GM18951 (cell line): ENCODE results near the gene GPR87.

Experiments
- POLR2A ChIP-seq: IDR thresholded peaks from 4 replicates; pipeline ENCODE4 v1.6.1; 2011; ENCODE audit warnings: mild to moderate bottlenecking; ENCODE audit not compliant: insufficient read length, insufficient read depth; ENCODE audit errors: extremely low read depth
- in situ Hi-C: fragments of 300-500 bp; cut with MboI; formaldehyde crosslinking; loops from one replicate; pipeline ENCODE4 v1.12.0; 2022; ENCODE audit warnings: low sequenced_read_pairs, mixed read lengths, inconsistent platforms; ENCODE audit not compliant: unreplicated experiment

GPR87 gene

DNA sequence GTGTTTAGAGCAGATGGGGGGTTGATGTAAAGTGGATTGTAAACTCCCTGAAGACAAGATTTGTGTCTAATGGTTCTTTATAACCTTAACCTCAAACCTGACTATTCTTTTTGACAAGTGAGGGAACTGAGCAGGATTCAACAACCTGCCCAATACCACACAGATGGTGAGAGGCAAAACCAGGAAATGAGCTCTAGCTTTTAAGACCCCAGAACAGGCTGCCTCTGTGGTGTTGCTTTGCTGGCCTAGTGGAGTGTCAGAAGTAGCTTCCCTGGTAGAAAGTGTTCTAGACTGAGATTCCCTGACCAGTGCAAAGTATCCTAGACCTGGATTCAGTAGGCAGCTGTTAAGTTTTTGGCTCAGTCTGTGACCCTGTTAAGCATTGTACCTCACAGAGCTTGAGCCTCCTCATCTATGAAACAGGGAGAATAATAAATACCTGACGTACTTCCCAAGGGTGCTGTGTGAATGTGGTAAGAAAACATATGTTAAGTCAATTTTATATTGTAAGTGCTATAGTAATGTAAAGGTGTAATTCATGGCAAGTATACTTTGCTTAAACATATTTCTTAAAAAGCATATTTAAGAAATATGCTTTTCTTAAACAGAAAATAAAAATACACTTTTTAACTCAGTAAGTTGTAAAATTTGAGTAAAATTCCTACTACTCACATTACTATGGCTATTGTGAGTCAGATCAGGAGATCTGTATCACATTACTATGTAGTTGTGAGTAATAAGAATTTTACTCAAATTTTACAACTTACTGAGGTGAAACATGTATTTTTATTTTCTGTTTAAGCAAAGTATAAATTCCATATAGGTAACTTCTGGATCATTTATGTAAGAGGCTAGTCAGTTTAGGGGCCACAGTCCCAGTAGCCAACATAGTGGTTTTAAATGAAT is 8.8 kb downstream of the GPR87 start:
- in situ Hi-C loops = no loop called here
- TF ChIP-seq POLR2A = no peak

DNA sequence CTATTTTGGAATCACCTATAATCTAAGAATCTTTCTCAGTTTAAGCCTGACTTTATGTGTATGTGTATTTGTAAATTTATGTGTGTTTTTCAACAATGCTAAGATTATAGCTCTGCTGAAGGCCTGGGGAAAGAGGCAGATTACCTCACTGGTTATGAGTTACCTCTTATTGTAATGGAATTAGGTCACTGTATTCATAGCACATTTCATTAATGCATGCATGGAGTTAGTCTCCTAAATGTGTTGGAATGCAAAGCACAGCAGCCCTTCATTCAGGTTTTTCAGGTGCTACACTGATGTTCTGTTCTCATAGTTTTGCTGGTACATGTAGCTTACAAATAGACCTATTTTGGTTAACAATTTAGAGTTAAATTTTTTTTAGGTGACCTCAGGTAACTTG is 9.5 kb downstream of the GPR87 start:
- in situ Hi-C loops = no loop called here
- TF ChIP-seq POLR2A = no peak

DNA sequence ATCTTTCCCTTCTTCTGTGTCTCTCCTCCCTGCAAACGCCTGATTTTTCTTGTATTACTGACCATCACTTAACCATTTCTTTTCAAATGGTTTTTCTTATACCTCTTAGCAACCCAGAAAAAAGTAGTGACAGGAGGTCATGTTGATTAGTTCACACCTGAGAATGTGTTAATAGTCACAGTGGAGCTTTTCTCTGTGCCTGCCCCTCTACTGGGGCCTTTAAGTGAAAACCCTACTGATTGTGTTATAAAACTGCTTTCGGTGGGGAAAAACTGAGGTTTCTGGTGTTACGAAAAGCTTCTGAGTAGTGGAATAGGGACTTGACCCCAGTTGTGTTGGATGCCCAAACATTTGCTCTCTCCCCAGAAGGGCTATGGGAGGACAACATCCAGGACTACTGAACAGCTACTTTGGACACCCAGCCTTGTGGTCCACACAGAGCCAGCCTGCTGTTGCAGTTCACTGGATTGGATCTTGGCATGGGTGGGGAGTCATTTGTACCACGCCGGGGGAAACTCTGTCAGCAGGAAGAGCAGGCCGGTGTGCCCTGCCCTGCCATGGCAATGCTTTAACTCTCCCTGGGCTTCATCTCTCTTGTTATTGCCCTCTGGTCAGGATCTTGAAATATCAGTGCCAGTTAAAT is 10.3 kb downstream of the GPR87 start:
- in situ Hi-C loops = no loop called here
- no peak for TF ChIP-seq POLR2A

DNA sequence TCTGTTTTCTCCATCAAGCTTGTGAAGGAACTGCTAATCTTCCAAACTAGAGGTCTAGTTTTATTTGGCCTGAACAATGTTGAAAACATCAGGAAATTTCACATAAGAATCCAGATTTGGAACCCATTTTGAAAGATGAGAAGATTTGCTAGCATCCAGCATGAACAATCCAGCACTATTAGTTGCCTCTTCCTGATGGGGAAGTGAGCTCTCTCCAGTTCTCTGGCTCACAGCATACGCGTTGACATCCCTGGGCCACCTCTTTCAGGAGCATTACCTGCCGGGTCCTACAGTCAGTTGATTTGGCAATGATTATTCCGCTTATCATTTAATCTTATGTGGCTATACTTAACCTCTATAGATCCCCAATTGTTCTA is 10.9 kb downstream of the GPR87 start:
- in situ Hi-C loops = no loop called here
- no peak for TF ChIP-seq POLR2A

DNA sequence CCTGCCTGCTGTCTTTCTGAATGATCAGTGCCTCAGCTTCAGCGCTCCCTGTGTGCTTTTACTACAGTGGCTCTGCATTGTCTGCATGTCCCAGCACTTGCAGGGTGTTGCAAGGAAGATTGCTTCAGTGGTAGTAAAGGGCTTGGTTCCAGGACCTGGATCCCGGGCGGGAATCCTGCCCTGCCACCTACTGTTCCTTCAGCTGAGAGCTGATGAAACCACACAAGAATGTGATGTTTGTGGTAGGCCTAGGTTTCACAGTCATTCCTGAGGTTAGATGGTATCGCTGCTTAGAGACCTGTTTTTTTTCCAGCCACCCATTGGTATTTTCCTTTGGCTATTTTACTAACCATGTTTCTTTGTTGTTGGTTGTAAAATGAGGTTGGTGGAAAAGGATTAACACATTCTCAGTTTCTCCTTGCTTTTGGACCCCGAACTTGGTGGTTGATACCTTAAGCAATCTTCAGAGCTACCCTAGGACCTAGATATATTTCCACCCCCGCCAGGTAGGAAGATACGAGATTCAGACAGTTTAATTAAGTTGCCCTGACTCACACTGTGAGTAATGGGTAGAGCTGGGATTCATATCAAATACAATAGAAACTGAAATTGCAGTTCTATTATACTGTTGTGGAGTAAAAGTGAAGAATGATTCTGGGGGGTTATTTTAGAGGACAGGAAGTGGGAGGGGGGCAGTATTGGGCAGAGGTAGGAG is 11.4 kb downstream of the GPR87 start:
- in situ Hi-C loops = no loop called here

DNA sequence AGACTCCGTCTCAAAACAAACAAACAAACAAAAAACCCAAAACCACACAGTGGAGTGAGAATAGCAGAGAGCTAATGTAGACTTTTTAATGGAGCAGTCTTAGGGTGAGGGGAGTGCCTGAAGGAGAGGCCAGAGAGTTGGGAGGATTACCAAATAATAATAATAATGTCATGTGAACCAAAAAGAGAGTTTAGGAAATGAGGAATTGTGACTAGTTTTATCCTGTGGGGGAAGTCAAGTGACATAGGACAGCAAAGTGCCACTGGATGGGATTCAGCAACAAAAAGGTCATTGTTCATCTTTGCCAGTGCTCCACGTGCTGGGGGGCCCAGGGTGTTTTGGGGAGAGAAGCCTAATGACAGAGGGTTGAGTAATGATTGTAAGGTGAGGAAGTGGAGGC is 12.9 kb downstream of the GPR87 start:
- in situ Hi-C loops = no loop called here

More for the DNA sequence above, 11.4 kb downstream of the GPR87 start:
- no peak for TF ChIP-seq POLR2A

DNA sequence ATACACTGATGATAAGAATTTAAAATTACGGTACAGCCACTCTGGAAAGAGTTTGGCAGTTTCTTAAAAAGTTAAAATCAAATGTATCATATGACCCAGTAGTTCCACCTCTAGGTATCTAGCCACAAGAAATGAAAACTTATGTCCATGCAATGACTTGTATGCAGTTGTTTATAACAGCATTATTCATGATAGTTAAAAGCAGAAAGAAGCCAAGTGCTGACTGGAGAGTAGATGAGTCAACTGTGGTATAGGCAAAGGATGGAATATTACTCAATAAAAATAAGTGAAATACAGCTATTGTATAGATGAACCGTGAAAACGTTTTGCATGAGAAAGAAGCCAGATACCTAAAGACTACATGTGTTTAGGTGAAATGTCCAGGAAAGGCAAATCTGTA is 14.8 kb downstream of the GPR87 start:
- TF ChIP-seq POLR2A = no peak
- in situ Hi-C loops = no loop called here

More for the DNA sequence above, 12.9 kb downstream of the GPR87 start:
- no peak for TF ChIP-seq POLR2A

DNA sequence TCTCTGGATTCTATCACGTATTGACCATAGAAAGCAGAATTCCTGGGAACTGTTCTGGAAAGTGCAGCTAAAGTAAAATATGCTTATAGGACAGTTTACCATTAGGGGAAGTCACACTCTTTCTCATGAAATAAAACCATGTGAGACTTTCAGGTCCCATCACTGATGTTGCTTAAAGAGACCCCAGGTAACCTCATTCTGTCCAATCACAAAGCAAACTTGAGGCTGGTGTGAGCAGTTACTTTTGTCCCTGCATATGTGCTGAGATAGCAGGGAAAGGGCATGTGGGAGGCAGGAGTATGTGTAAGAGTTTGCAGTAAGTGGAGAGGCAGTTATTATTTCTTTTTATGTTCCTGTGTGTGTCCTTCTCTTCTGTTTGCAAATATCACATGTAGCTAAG is 16.1 kb downstream of the GPR87 start:
- in situ Hi-C loops = no loop called here
- no peak for TF ChIP-seq POLR2A

DNA sequence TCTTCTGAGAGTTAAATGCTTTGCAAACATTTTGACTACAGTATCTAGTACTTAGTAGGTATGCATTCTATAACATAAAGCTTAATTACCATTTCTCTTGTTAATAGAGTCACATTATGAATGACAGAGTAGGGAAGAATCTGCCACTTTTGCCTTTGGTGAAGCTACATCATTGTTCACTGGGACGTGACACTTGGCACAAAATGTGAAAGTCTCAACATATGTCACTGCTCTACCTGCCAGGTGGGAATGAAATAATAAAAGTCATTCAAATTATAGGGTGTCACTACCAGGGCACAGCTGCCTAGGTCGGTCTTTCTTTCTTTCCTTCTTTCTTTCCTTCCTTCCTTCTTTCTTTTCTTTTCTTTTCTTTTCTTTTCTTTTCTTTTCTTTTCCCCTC is 17.6 kb downstream of the GPR87 start:
- in situ Hi-C loops = loop anchor here (25.0 kb wide), 1 partner anchor 538 kb away; no protein-coding TSS in a partner anchor
- no peak for TF ChIP-seq POLR2A

DNA sequence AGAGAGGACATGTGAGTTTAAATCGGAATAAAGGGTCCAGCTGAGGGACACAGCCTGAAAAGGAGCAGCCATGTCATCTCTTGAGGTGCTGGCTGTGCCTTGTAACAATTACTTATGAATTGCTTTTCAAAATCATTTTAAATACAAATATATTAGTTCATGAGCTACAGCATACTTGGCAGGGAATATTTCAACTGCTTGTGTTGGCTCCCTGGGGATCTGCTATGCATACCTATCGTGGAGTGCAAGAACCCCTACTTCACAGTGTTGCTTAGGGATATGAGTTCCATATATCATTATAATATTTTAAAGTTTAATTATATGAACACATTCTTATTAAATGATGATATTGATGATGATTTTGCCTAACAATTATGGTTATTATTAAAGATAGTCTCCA is 19.2 kb downstream of the GPR87 start:
- in situ Hi-C loops = loop anchor here (25.0 kb wide), 1 partner anchor 540 kb away; no protein-coding TSS in a partner anchor

DNA sequence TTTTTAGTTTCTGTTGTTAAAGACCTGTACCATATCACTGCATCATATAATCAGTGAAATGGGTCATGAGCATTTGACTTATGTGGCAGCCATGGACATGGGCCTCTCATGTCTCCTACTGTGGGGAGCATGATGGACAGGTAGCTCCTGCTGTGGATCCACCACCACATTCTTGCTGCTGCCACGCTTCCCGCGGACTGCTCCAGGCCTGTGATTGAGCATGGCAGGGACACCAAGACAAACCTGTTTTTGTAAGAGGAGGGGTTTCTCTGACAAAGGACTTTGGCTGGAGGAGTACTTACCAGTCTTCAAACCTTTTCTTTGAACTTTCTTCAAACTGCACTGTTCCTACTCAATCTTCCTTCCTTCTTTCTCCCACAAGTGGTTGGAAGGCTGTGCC is 20.4 kb downstream of the GPR87 start:
- in situ Hi-C loops = loop anchor here (25.0 kb wide), 1 partner anchor 541 kb away; no protein-coding TSS in a partner anchor
- TF ChIP-seq POLR2A = no peak

More for the DNA sequence above, 19.2 kb downstream of the GPR87 start:
- no peak for TF ChIP-seq POLR2A

DNA sequence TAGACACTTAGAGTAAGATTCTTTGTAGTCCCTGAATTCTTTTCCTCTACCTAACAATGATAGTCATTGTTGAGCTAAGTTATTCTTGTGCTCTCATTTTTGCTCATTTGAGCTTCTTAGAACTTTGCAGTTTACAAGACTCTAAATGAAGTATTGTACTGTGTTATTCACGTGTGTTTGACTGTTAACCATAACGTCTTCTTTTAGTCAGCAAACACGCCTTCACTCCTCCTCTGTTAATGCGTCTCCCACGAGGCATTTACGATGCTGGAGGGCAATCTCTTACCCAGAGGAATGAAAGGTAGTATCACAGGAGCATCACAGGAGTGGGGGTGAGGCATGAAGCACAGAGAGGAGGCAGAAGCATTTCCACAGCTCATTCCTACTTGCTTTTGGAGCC is 23.5 kb downstream of the GPR87 start:
- TF ChIP-seq POLR2A = no peak
- in situ Hi-C loops = loop anchor here (25.0 kb wide), 1 partner anchor 544 kb away; no protein-coding TSS in a partner anchor

DNA sequence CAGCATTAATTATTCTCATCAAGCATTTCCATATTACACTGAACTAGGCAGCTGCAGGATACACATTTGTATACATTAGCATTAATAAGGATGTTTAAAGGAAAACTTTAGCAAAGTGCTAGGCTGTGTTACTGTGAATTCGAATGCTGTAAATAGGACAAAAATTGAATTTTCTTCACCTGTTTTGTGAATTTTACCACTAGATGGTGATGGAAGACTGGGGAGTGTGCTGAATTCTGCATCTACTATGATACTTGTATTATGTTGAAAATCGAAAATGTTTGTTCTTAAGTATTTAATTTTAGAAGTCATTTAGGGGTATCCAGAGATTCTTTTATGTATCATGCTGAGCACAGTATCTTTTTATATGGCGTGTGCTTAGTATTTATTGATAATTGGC is 25.9 kb downstream of the GPR87 start:
- in situ Hi-C loops = loop anchor here (25.0 kb wide), 1 partner anchor 547 kb away; no protein-coding TSS in a partner anchor
- TF ChIP-seq POLR2A = no peak
